PFSK-1 (cell line): Measurements from ENCODE around the gene CCDC61.

Experiments used
- FOXP2 ChIP-seq: optimal IDR thresholded peaks from 2 replicates; pipeline ENCODE3; 2011; ENCODE audit warnings: borderline replicate concordance, control low read depth, inconsistent platforms; ENCODE audit not compliant: insufficient read depth; ENCODE audit errors: extremely low read length, extremely low read depth
- POLR2AphosphoS5 ChIP-seq: IDR thresholded peaks from 2 replicates; pipeline ENCODE4 v1.6.1; 2012; ENCODE audit warnings: low read depth, mild to moderate bottlenecking, control low read depth, low read length, moderate library complexity
- SIN3A ChIP-seq: IDR thresholded peaks from 2 replicates; pipeline ENCODE4 v1.6.1; 2012; ENCODE audit warnings: mild to moderate bottlenecking, low read length, moderate library complexity, borderline replicate concordance; ENCODE audit not compliant: insufficient read depth
- TAF1 ChIP-seq: IDR thresholded peaks from 2 replicates; pipeline ENCODE4 v1.6.1; 2012; ENCODE audit warnings: low read length, control low read depth, borderline replicate concordance; ENCODE audit not compliant: insufficient read depth
- TF ChIP-seq, protein P1 (sequence below), 2 experiments: IDR thresholded peaks; 2 replicates each; pipeline versions ENCODE4 v1.6.1 to v1.8.0; 2011 to 2012; ENCODE audit warnings: low read depth in 2 of 2, low read length in 2 of 2, control low read depth in 1 of 2, inconsistent platforms in 1 of 2, mild to moderate bottlenecking in 1 of 2, moderate library complexity in 1 of 2; ENCODE audit not compliant: insufficient read depth in 1 of 2

Gene CCDC61

GRCh38 chr19:46056536-46056935 lies 61.3 kb downstream of the CCDC61 start:
- TF ChIP-seq, protein P1, sequence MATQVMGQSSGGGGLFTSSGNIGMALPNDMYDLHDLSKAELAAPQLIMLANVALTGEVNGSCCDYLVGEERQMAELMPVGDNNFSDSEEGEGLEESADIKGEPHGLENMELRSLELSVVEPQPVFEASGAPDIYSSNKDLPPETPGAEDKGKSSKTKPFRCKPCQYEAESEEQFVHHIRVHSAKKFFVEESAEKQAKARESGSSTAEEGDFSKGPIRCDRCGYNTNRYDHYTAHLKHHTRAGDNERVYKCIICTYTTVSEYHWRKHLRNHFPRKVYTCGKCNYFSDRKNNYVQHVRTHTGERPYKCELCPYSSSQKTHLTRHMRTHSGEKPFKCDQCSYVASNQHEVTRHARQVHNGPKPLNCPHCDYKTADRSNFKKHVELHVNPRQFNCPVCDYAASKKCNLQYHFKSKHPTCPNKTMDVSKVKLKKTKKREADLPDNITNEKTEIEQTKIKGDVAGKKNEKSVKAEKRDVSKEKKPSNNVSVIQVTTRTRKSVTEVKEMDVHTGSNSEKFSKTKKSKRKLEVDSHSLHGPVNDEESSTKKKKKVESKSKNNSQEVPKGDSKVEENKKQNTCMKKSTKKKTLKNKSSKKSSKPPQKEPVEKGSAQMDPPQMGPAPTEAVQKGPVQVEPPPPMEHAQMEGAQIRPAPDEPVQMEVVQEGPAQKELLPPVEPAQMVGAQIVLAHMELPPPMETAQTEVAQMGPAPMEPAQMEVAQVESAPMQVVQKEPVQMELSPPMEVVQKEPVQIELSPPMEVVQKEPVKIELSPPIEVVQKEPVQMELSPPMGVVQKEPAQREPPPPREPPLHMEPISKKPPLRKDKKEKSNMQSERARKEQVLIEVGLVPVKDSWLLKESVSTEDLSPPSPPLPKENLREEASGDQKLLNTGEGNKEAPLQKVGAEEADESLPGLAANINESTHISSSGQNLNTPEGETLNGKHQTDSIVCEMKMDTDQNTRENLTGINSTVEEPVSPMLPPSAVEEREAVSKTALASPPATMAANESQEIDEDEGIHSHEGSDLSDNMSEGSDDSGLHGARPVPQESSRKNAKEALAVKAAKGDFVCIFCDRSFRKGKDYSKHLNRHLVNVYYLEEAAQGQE (IDR thresholded peaks at IDR 0.05; ENCODE audit: insufficient read depth in 1 of 2, low read depth in 2 of 2, low read length in 2 of 2) = no peak
- no peak for TF ChIP-seq POLR2AphosphoS5
- TF ChIP-seq FOXP2 = no peak

DNA sequence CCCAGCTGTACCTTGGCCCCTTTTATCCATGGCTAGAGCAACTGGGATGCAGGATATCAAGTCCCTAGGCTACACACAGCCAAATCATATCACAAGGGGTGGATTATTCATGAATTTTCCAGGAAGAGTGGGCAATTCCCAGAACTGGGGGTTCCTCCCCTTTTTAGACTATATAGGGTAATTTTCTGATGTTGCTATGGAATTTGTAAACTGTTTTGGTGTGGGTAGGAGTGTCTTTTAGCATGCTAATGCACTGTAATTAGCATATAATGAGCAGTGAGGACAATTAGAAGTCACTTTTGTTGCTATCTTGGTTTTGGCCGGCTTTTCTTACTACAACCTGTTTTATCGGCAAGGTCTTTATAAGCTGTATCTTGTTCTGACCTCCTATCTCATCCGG lies 63.5 kb downstream of the CCDC61 start:
- TF ChIP-seq FOXP2 (no peak), TAF1 (no peak), POLR2AphosphoS5 (no peak)
- TF ChIP-seq, protein P1 (IDR thresholded peaks at IDR 0.05; ENCODE audit: insufficient read depth in 1 of 2, low read depth in 2 of 2, low read length in 2 of 2) = no peak

DNA sequence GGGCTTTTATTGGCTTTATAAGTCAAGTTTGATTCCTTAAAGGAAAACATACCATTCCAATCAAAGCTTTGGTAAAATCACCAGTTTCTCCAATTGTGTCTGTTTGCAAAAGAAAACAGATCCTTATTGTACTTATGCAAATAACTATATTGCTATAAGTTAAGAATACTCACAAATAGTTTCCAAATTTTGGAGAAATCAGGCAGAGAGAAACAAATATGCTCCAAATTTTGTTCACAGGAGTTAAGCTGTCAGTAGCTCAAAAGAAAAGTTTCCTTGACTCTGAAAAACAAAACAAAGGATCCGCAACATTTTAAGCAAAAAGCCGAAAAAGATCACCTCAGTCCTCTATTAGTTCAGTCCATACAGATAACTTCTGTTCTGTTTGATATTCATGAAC lies 64.7 kb downstream of the CCDC61 start:
- no peak for TF ChIP-seq POLR2AphosphoS5
- no peak for TF ChIP-seq FOXP2
- no peak for TF ChIP-seq SIN3A
- TF ChIP-seq, protein P1 (IDR thresholded peaks at IDR 0.05; ENCODE audit: insufficient read depth in 1 of 2, low read depth in 2 of 2, low read length in 2 of 2) = no peak
- no peak for TF ChIP-seq TAF1

GRCh38 chr19:46063201-46063600 lies 67.9 kb downstream of the CCDC61 start:
- TF ChIP-seq SIN3A = no peak
- TF ChIP-seq FOXP2 = no peak
- no peak for TF ChIP-seq TAF1
- no peak for TF ChIP-seq POLR2AphosphoS5
- TF ChIP-seq, protein P1 (IDR thresholded peaks at IDR 0.05; ENCODE audit: insufficient read depth in 1 of 2, low read depth in 2 of 2, low read length in 2 of 2) = no peak

DNA sequence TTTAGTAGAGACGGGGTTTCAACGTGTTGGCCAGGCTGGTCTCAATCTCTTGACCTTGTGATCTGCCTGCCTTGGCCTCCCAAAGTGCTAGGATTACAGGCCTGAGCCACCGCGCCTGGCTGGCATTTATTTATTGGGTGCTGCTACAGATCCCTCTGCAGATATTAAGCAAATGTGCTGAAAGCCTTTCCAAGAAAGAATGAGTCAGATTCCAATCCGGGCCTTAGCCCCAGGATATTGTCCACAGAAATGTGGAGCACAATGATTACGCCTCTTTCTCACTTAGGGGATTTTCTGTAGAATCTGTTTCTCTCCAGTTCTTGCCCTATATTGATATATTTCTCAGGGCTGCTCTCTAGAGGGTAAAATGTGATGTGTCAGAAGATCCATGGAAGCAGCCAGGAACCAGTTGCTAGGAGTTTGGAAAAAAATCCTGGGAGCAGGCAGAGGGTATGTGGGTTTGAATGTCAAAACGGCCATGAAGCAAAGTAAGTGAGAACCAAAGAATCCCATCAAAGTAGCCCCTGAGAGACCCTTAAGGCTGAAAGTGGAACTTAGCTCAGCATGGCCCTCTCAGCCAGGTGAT lies 70.3 kb downstream of the CCDC61 start:
- no peak for TF ChIP-seq FOXP2
- TF ChIP-seq POLR2AphosphoS5 = no peak
- no peak for TF ChIP-seq SIN3A
- TF ChIP-seq, protein P1 (IDR thresholded peaks at IDR 0.05; ENCODE audit: insufficient read depth in 1 of 2, low read depth in 2 of 2, low read length in 2 of 2) = no peak
- TF ChIP-seq TAF1 = no peak
